ENCODE results near the gene AVPR2.
A peak's percentile ranks its signal among the peaks of the same experiment; 100 is the strongest.

AVPR2 gene

GRCh38 chrX:153925387-153925738, 20.9 kb downstream of the AVPR2 start:
- TF ChIP-seq Cebpa-rat (IDR thresholded peaks at IDR 0.05), result no peak
- Histone ChIP-seq H3K27ac (peak overlapping the region; percentile 84 to 100 (median 96)), H3K9ac (peak overlapping the region; percentile 82 to 100 (median 94)), H3K4me2 (peak overlapping the region; percentile 87 to 99 (median 92)), H3K4me1 (peaks cover 56 to 93% (median 87%) of the 10 kb centered on the region in 10 experiments), H3K36me3 (peaks cover 9 to 27% (median 19%) of the 10 kb centered on the region in 11 experiments), H3K9me3 (replicated peaks in 1 of 11) (peaks cover 0 to 23% (median 0%) of the 10 kb centered on the region in 11 experiments; a peak in 3 of 22 replicates), H3K27me3 (peaks cover 63 to 84% (median 69%) of the 10 kb centered on the region in 11 experiments), H3K4me3 (peak overlapping the region; percentile 52 to 78 (median 67)), H4K20me1 (peaks cover 81 to 97% (median 95%) of the 10 kb centered on the region in 11 experiments)

- Histone ChIP-seq H3K4me2 (peak within 1 kb of the TSS; percentile 87 to 99 (median 92)), H3K4me1 (peaks cover 62 to 93% (median 92%) of the 10 kb centered on the region in 10 experiments), H3K9me3 (replicated peaks in 1 of 11) (peaks cover 0 to 23% (median 0%) of the 10 kb centered on the region in 11 experiments; a peak in 3 of 22 replicates), H3K9ac (peak within 1 kb of the TSS; percentile 82 to 100 (median 94)), H3K36me3 (peaks cover 12 to 27% (median 17%) of the 10 kb centered on the region in 11 experiments; a peak in 21 of 22 replicates), H4K20me1 (peaks cover 81 to 97% (median 95%) of the 10 kb centered on the region in 11 experiments), H3K27me3 (peaks cover 63 to 84% (median 69%) of the 10 kb centered on the region in 11 experiments), H3K4me3 (peak within 1 kb of the TSS; percentile 58 to 78 (median 69)), H3K27ac (peak within 1 kb of the TSS; percentile 84 to 100 (median 96))
- TF ChIP-seq Cebpa-rat (IDR thresholded peaks at IDR 0.05), result no peak
Observed at GRCh38 chrX:153925739-153926551, 21.5 kb downstream of the AVPR2 start, which contains the start of gene ARHGAP4. Gene ARHGAP4 (minus strand): TSS chrX:153926264. CDS start chrX:153926202, 62 bp downstream.

GRCh38 chrX:153926552-153926857, 22.0 kb downstream of the AVPR2 start:
- H3K4me2 ChIP-seq, result peak overlapping the region; percentile 87 to 99 (median 92)
- H3K4me3 ChIP-seq, result peak overlapping the region; percentile 52 to 78 (median 67)
- H4K20me1 ChIP-seq, result peaks cover 81 to 97% (median 95%) of the 10 kb centered on the region in 11 experiments
- no peak for TF ChIP-seq Cebpa-rat (IDR thresholded peaks at IDR 0.05)
- peaks cover 63 to 93% (median 89%) of the 10 kb centered on the region in 10 experiments for H3K4me1 ChIP-seq
- peaks cover 12 to 27% (median 19%) of the 10 kb centered on the region in 11 experiments; a peak in 18 of 22 replicates for H3K36me3 ChIP-seq
- peak overlapping the region; percentile 84 to 100 (median 96) for H3K27ac ChIP-seq
- peaks cover 63 to 84% (median 69%) of the 10 kb centered on the region in 11 experiments for H3K27me3 ChIP-seq
- H3K9ac ChIP-seq, result peak overlapping the region; percentile 82 to 100 (median 94)
- peaks cover 0 to 23% (median 0%) of the 10 kb centered on the region in 11 experiments; a peak in 3 of 22 replicates for H3K9me3 ChIP-seq (replicated peaks in 1 of 11)

DNA sequence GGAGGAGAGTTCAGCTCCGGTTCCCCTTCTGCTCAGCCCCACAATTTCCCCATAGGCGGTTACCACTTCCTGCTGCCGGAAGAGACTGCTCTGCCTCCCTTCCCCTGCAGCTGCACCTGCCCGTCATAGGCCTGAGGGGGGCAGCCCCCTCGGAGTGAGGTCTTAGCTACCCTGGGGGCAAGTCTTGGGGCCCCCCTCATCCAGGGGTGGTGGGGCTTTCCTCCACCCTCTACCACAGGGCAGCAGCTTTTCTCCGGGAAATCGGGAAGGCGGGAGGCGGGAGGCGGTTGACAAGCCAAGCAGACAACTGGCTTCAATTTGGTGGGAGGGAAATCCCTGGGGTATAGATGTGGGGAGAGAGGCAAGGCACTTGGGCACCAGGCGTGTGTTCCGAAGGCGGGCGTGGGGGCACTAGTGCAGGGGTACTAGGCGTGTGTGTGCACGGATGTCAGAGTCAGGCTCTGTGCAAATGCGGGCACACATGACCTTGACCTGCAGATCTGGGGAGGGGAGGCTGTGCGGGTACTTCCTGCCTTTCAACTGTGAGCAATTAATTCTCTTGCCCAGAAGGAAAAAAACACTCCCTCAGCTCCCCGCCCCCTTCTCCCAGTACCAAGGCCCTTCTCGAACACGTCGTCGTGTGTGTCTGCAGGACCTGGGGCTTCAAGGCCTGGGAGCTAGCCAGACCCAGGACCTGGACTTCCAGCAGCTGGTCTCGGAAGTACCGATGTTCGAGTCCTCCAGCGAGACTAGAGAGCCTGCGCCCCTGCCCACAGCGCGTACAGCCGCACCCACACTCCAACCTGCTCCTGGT, 22.6 kb downstream of the AVPR2 start:
- peaks cover 0 to 23% (median 0%) of the 10 kb centered on the region in 11 experiments; a peak in 3 of 22 replicates for H3K9me3 ChIP-seq (replicated peaks in 1 of 11)
- H3K4me1 ChIP-seq, result peaks cover 63 to 93% (median 85%) of the 10 kb centered on the region in 10 experiments
- peaks cover 81 to 97% (median 95%) of the 10 kb centered on the region in 11 experiments for H4K20me1 ChIP-seq
- TF ChIP-seq Cebpa-rat (IDR thresholded peaks at IDR 0.05), result peak in 7 of 11 experiments; percentile 12 to 73 (median 53); a peak in 7 of 22 replicates
- H3K36me3 ChIP-seq, result peaks cover 17 to 28% (median 24%) of the 10 kb centered on the region in 11 experiments; a peak in 20 of 22 replicates
- peaks cover 63 to 84% (median 69%) of the 10 kb centered on the region in 11 experiments for H3K27me3 ChIP-seq
- peak overlapping the region; percentile 82 to 100 (median 94) for H3K9ac ChIP-seq
- H3K4me3 ChIP-seq, result peak overlapping the region; percentile 58 to 78 (median 69)
- peak overlapping the region; percentile 87 to 99 (median 92) for H3K4me2 ChIP-seq
- H3K27ac ChIP-seq, result peak overlapping the region; percentile 82 to 100 (median 96)

- peaks cover 23 to 34% (median 30%) of the 10 kb centered on the region in 11 experiments; a peak in 21 of 22 replicates for H3K36me3 ChIP-seq
Observed at GRCh38 chrX:153927672-153927921, 23.1 kb downstream of the AVPR2 start.

GRCh38 chrX:153927922-153928760, 23.7 kb downstream of the AVPR2 start:
- peaks cover 63 to 84% (median 69%) of the 10 kb centered on the region in 11 experiments for H3K27me3 ChIP-seq
- peaks cover 66 to 93% (median 84%) of the 10 kb centered on the region in 10 experiments for H3K4me1 ChIP-seq
- peak overlapping the region; percentile 82 to 100 (median 96) for H3K27ac ChIP-seq
- peak overlapping the region; percentile 58 to 78 (median 69) for H3K4me3 ChIP-seq
- peak overlapping the region; percentile 87 to 99 (median 92) for H3K4me2 ChIP-seq
- H3K36me3 ChIP-seq, result peaks cover 25 to 39% (median 35%) of the 10 kb centered on the region in 11 experiments; a peak in 21 of 22 replicates
- peak overlapping the region; percentile 82 to 100 (median 94) for H3K9ac ChIP-seq
- TF ChIP-seq Cebpa-rat (IDR thresholded peaks at IDR 0.05), result no peak
- H3K9me3 ChIP-seq (replicated peaks in 1 of 11), result peaks cover 0 to 23% (median 0%) of the 10 kb centered on the region in 11 experiments; a peak in 3 of 22 replicates
- peaks cover 81 to 97% (median 95%) of the 10 kb centered on the region in 11 experiments for H4K20me1 ChIP-seq

More at GRCh38 chrX:153927672-153927921, 23.1 kb downstream of the AVPR2 start:
- Histone ChIP-seq H3K4me3 (peak overlapping the region; percentile 58 to 78 (median 69)), H3K4me1 (peaks cover 67 to 93% (median 84%) of the 10 kb centered on the region in 10 experiments), H3K27ac (peak overlapping the region; percentile 82 to 100 (median 96)), H3K9me3 (replicated peaks in 1 of 11) (peaks cover 0 to 23% (median 0%) of the 10 kb centered on the region in 11 experiments; a peak in 3 of 22 replicates), H3K4me2 (peak overlapping the region; percentile 87 to 99 (median 92)), H3K27me3 (peaks cover 63 to 84% (median 69%) of the 10 kb centered on the region in 11 experiments), H3K9ac (peak overlapping the region; percentile 82 to 100 (median 94)), H4K20me1 (peaks cover 81 to 97% (median 95%) of the 10 kb centered on the region in 11 experiments)
- no peak for TF ChIP-seq Cebpa-rat (IDR thresholded peaks at IDR 0.05)

DNA sequence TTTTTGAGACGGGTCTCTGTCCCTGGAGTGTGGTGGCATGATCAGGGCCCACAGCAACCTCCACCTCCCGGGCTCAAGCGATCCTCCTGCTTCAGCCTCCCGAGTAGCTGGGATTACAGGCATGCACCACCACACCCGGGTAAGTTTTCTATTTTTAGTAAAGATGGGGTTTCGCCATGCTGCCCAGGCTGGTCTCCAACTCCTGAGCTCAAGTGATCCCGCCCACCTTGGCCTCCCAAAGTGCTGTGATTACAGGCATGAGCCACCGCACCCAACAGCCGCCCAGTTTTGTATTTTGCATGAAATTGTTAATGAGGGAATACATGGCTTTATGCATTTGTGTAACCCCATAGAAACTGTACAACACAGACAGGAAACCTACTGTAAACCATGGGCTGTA, 24.4 kb downstream of the AVPR2 start:
- Histone ChIP-seq H3K4me2 (peak overlapping the region; percentile 79 to 99 (median 92)), H3K27ac (peak overlapping the region in 10 of 11 experiments; percentile 35 to 100 (median 96); a peak in 20 of 22 replicates)
- TF ChIP-seq Cebpa-rat (IDR thresholded peaks at IDR 0.05), result no peak

More for the DNA sequence above, 24.4 kb downstream of the AVPR2 start:
- Histone ChIP-seq H3K9me3 (replicated peaks in 1 of 11) (peaks cover 0 to 23% (median 0%) of the 10 kb centered on the region in 11 experiments; a peak in 3 of 22 replicates), H3K4me3 (peak overlapping the region; percentile 33 to 75 (median 58); a peak in 19 of 20 replicates), H3K27me3 (peaks cover 63 to 84% (median 69%) of the 10 kb centered on the region in 11 experiments), H3K9ac (peak overlapping the region in 9 of 11 experiments; percentile 41 to 99 (median 63); a peak in 17 of 22 replicates), H4K20me1 (peaks cover 81 to 97% (median 95%) of the 10 kb centered on the region in 11 experiments), H3K4me1 (peaks cover 66 to 93% (median 82%) of the 10 kb centered on the region in 10 experiments), H3K36me3 (peaks cover 25 to 42% (median 38%) of the 10 kb centered on the region in 11 experiments; a peak in 21 of 22 replicates)

Measured in BLaER1 treated with 17β-estradiol and CSF1 and Interleukin-3, amounts not matched to agents 10 nM and 100 nM (cell line).